Progenitor cell of endocrine pancreas (in vitro differentiated cells): ENCODE measurements around the gene WNK2. TPM values are rescaled to one million over a fixed set of nuclear protein-coding genes. Genes with fewer than 3 reads are reported as not detected.

Experiments used
- DNase-seq: peaks from one replicate; pipeline ENCODE4 v3.0.0; 2021; ENCODE audit warnings: low spot score; ENCODE audit not compliant: unreplicated experiment
- H3K27ac Mint-ChIP-seq: 2 replicates; pipeline ENCODE4 v1.8.0; 2021; ENCODE audit warnings: mild to moderate bottlenecking, moderate library complexity, mixed read lengths
- H3K27me3 Mint-ChIP-seq: 2 replicates; pipeline ENCODE4 v1.8.0; 2021; ENCODE audit warnings: mixed read lengths
- H3K36me3 Mint-ChIP-seq: 2 replicates; pipeline ENCODE4 v1.8.0; 2022; ENCODE audit warnings: mixed read lengths; ENCODE audit not compliant: insufficient read depth
- H3K4me1 Mint-ChIP-seq: 2 replicates; pipeline ENCODE4 v1.8.0; 2021; ENCODE audit warnings: low read depth, mixed read lengths
- H3K4me3 Mint-ChIP-seq: 2 replicates; pipeline ENCODE4 v1.8.0; 2021; ENCODE audit warnings: low read depth, mild to moderate bottlenecking, moderate library complexity, mixed read lengths
- H3K9me3 Mint-ChIP-seq: 2 replicates; pipeline ENCODE4 v1.8.0; 2021; ENCODE audit warnings: low read depth, mixed read lengths
- total RNA-seq: library from RNA; stranded (reverse); gene quantifications from 2 replicates; pipeline ENCODE4 v1.2.1, GENCODE V29; 2021
- TF ChIP-seq, protein P1 (sequence below): fragments of 200-600 bp; sonication (generic); IDR thresholded peaks from one replicate; pipeline ENCODE4 v1.5.0; 2021; ENCODE audit warnings: antibody characterized with exemption, mild to moderate bottlenecking; ENCODE audit not compliant: unreplicated experiment

WNK2 gene
- total RNA-seq, 1 donor from 2014 or later: 345 TPM

DNA sequence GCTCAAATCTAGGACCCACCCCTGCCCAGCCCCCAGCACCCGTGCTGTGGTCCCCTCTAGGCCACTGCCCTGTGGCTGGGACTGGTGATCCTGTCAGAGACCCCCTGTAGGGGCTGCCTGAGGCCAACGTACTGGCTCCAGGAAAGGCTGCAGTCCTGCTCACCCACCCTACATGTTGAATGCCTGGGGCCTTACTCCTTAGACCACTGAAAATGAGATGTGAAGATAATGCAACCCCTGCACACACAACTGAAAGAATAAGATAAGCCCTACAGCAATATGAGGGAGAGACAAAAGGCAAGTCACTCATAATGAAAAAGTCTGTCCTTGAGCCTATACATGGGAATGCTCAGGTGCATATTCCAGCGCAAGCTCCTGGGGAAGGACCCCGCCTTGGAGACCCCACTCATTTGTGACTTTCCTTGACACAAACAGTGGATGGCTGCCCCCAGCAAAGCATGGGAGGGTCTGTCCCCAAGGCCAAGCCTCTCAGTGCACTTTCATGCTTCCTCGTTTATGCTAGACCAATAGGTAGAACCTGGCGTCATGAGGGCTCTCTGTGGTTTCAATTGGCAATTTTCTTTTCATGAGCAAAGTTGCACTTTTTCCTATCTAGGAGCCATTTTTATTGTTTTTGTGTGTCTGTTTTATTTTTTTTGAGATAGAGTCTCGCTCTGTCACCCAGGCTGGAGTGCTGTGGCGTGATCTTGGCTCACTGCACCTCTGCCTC, 12.5 kb upstream of the WNK2 start:
- H3K9me3 Mint-ChIP-seq: no peaks in the 10 kb centered on the region
- no peaks in the 10 kb centered on the region for H3K36me3 Mint-ChIP-seq
- H3K4me1 Mint-ChIP-seq: peaks cover 42% of the 10 kb centered on the region
- H3K4me3 Mint-ChIP-seq: no peak overlapping the region
- DNase-seq: no peak
- TF ChIP-seq, protein P1, sequence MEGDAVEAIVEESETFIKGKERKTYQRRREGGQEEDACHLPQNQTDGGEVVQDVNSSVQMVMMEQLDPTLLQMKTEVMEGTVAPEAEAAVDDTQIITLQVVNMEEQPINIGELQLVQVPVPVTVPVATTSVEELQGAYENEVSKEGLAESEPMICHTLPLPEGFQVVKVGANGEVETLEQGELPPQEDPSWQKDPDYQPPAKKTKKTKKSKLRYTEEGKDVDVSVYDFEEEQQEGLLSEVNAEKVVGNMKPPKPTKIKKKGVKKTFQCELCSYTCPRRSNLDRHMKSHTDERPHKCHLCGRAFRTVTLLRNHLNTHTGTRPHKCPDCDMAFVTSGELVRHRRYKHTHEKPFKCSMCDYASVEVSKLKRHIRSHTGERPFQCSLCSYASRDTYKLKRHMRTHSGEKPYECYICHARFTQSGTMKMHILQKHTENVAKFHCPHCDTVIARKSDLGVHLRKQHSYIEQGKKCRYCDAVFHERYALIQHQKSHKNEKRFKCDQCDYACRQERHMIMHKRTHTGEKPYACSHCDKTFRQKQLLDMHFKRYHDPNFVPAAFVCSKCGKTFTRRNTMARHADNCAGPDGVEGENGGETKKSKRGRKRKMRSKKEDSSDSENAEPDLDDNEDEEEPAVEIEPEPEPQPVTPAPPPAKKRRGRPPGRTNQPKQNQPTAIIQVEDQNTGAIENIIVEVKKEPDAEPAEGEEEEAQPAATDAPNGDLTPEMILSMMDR: no peak
- peaks cover 6% of the 10 kb centered on the region for H3K27me3 Mint-ChIP-seq
- H3K27ac Mint-ChIP-seq: no peak overlapping the region

DNA sequence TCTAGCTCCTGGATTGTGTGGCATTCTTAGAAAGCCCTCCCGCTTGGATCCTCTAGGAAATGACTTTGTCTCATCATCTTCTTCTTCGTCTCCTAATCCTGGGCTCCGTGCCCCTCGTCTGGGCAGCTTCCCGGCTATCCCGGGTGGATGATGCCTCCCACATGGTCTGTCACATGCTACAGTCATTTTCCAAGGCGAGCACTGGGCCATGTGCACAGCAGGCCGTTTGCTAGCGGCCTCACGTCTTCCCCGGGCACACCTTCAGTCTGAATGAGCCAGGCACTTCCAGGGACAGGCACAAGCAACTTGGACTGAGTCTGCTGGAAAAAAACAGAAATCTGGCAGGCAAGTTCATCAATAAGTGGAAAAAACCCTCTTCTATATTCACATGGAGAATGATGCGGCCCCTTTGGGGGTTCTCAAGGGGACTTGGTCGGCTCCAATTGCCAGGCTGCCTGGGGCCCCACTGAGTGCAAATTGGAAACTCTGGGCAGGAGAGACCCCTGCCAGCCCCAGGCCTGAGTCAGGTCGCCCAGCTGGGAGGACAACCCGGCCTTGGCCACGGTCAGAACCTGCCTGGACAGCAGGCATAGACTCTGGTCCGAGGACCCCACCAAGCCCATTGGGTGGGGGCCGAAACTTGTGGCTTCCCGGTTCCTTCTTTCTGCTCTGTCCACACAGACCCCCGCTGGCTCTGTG, 11.1 kb upstream of the WNK2 start:
- TF ChIP-seq, protein P1: no peak
- no peaks in the 10 kb centered on the region for H3K9me3 Mint-ChIP-seq
- H3K27me3 Mint-ChIP-seq: peaks cover 6% of the 10 kb centered on the region
- no peaks in the 10 kb centered on the region for H3K36me3 Mint-ChIP-seq
- H3K27ac Mint-ChIP-seq: no peak overlapping the region
- DNase-seq: no peak
- H3K4me3 Mint-ChIP-seq: no peak overlapping the region
- peaks cover 31% of the 10 kb centered on the region for H3K4me1 Mint-ChIP-seq

GRCh38 chr9:93173365-93174051, 10.4 kb upstream of the WNK2 start:
- H3K9me3 Mint-ChIP-seq: no peaks in the 10 kb centered on the region
- TF ChIP-seq, protein P1: no peak
- H3K27me3 Mint-ChIP-seq: peaks cover 6% of the 10 kb centered on the region
- no peaks in the 10 kb centered on the region for H3K36me3 Mint-ChIP-seq
- peak overlapping the region; percentile 46 for H3K27ac Mint-ChIP-seq
- DNase-seq: no peak
- peak overlapping the region; percentile 9 for H3K4me3 Mint-ChIP-seq
- H3K4me1 Mint-ChIP-seq: peaks cover 25% of the 10 kb centered on the region

- TF ChIP-seq, protein P1: no peak
- H3K27me3 Mint-ChIP-seq: peaks cover 6% of the 10 kb centered on the region
- H3K27ac Mint-ChIP-seq: no peak overlapping the region
- H3K4me3 Mint-ChIP-seq: no peak overlapping the region
- no peaks in the 10 kb centered on the region for H3K36me3 Mint-ChIP-seq
- no peaks in the 10 kb centered on the region for H3K9me3 Mint-ChIP-seq
- peaks cover 20% of the 10 kb centered on the region for H3K4me1 Mint-ChIP-seq
- no peak for DNase-seq
Measured at GRCh38 chr9:93174976-93175375, 9.0 kb upstream of the WNK2 start.

DNA sequence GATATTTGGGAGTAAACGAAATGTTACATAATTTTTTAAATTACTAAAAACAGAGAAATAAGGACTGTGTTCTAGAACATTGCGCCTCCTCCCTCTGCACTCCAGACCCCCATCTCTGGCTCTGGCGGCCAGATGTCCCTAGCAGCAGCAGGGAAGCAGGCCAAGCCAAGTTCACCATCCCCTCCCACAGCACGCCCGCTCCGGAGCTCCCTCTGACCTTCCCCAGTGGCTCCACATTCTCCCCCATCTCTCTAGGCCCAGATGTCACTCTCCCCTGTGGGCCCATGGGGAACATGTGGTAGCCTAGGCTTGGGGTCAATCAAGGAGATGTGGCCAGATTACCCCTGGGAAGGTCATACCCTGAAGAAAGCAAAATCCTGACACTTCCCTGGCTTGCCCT, 6.3 kb upstream of the WNK2 start:
- TF ChIP-seq, protein P1: no peak
- Mint-ChIP-seq H3K36me3 (no peaks in the 10 kb centered on the region), H3K4me3 (no peak overlapping the region), H3K4me1 (peaks cover 14% of the 10 kb centered on the region), H3K27ac (no peak overlapping the region), H3K9me3 (no peaks in the 10 kb centered on the region), H3K27me3 (peaks cover 19% of the 10 kb centered on the region)
- no peak for DNase-seq
